Sigmoid colon (tissue), 3 donors: ENCODE results near the gene CPN2.

Experiments used
- CTCF ChIP-seq, 4 experiments: fragments of 450-650 bp in 3 of 4; fragments of 200-600 bp in 1 of 4; IDR thresholded peaks; one replicate each; pipeline ENCODE4 v1.5.1; 2016 to 2019; ENCODE audit warnings: antibody characterized with exemption in 4 of 4, mild to moderate bottlenecking in 3 of 4, moderate library complexity in 2 of 4
- POLR2A ChIP-seq, 2 donors: fragments of 450-650 bp; IDR thresholded peaks; one replicate each; pipeline ENCODE4 v1.6.1; 2016; ENCODE audit warnings: antibody characterized with exemption in 2 of 2, mild to moderate bottlenecking in 2 of 2, moderate library complexity in 2 of 2

- TF ChIP-seq CTCF (IDR thresholded peaks at IDR 0.05): no peak
- no peak for TF ChIP-seq POLR2A (IDR thresholded peaks at IDR 0.05)
Measured at GRCh38 chr3:194395212-194395611, 44.1 kb upstream of the CPN2 start.
